ENCODE results near the gene ASCL5.

Gene ASCL5

GRCh38 chr1:201128962-201129361, 2.0 kb upstream of the ASCL5 start:
- TF ChIP-seq CTCF (IDR thresholded peaks at IDR 0.05; ENCODE audit: low read depth, low read length) (no peak), POLR2A (IDR thresholded peaks at IDR 0.05; ENCODE audit: extremely low read depth, insufficient read length) (no peak), MYC (IDR thresholded peaks at IDR 0.05; ENCODE audit: low read depth, low read length) (no peak), MAX (IDR thresholded peaks at IDR 0.05; ENCODE audit: low read depth, low read length) (no peak)
- DNase-seq (ENCODE audit: low read depth) = no peak

GRCh38 chr1:201128476-201128875, 1.5 kb upstream of the ASCL5 start:
- no peak for DNase-seq (ENCODE audit: low read depth)
- no peak overlapping the region for H3K4me3 ChIP-seq (ENCODE audit: low read depth, low read length)
- TF ChIP-seq MAX (IDR thresholded peaks at IDR 0.05; ENCODE audit: low read depth, low read length) = no peak
- no peak for TF ChIP-seq MYC (IDR thresholded peaks at IDR 0.05; ENCODE audit: low read depth, low read length)
- no peak for TF ChIP-seq CTCF (IDR thresholded peaks at IDR 0.05; ENCODE audit: low read depth, low read length)
- TF ChIP-seq POLR2A (IDR thresholded peaks at IDR 0.05; ENCODE audit: extremely low read depth, insufficient read length) = no peak

More at GRCh38 chr1:201128962-201129361, 2.0 kb upstream of the ASCL5 start:
- no peak overlapping the region for H3K4me3 ChIP-seq (ENCODE audit: low read depth, low read length)

- no peak overlapping the region for H3K4me3 ChIP-seq (ENCODE audit: low read depth, low read length)
- DNase-seq (ENCODE audit: low read depth) = no peak
- TF ChIP-seq MYC (IDR thresholded peaks at IDR 0.05; ENCODE audit: low read depth, low read length) (no peak), POLR2A (IDR thresholded peaks at IDR 0.05; ENCODE audit: extremely low read depth, insufficient read length) (no peak), MAX (IDR thresholded peaks at IDR 0.05; ENCODE audit: low read depth, low read length) (no peak), CTCF (IDR thresholded peaks at IDR 0.05; ENCODE audit: low read depth, low read length) (no peak)
These were observed 921 bp upstream of the ASCL5 start for GRCh38 chr1:201127755-201128455.

- no peak for DNase-seq (ENCODE audit: low read depth)
- H3K4me3 ChIP-seq (ENCODE audit: low read depth, low read length) = no peak overlapping the region
- no peak for TF ChIP-seq CTCF (IDR thresholded peaks at IDR 0.05; ENCODE audit: low read depth, low read length)
- no peak for TF ChIP-seq MAX (IDR thresholded peaks at IDR 0.05; ENCODE audit: low read depth, low read length)
- no peak for TF ChIP-seq POLR2A (IDR thresholded peaks at IDR 0.05; ENCODE audit: extremely low read depth, insufficient read length)
- TF ChIP-seq MYC (IDR thresholded peaks at IDR 0.05; ENCODE audit: low read depth, low read length) = no peak
These were observed 537 bp downstream of the ASCL5 start for GRCh38 chr1:201126463-201126831.

GRCh38 chr1:201125800-201126199, 1.2 kb downstream of the ASCL5 start:
- TF ChIP-seq POLR2A (IDR thresholded peaks at IDR 0.05; ENCODE audit: extremely low read depth, insufficient read length) (no peak), MAX (IDR thresholded peaks at IDR 0.05; ENCODE audit: low read depth, low read length) (no peak), MYC (IDR thresholded peaks at IDR 0.05; ENCODE audit: low read depth, low read length) (no peak), CTCF (IDR thresholded peaks at IDR 0.05; ENCODE audit: low read depth, low read length) (no peak)
- DNase-seq (ENCODE audit: low read depth) = no peak
- no peak overlapping the region for H3K4me3 ChIP-seq (ENCODE audit: low read depth, low read length)

Measured in NB4 (cell line).